ENCODE measurements around the gene TASOR. TPM values are rescaled to one million over a fixed set of nuclear protein-coding genes. Genes with fewer than 3 reads are reported as not detected.

TASOR gene
- total RNA-seq, 1 donor from 2014 or later = 58.4 TPM

- peak; percentile 55 for DNase-seq (ENCODE audit: low spot score)
Observed at GRCh38 chr3:56682462-56683121, 473 bp downstream of the TASOR start.

- DNase-seq (ENCODE audit: low spot score) = no peak
Observed at GRCh38 chr3:56681984-56682461, 1.0 kb downstream of the TASOR start.

- no peak for DNase-seq (ENCODE audit: low spot score)
Observed at GRCh38 chr3:56680054-56680580, 2.9 kb downstream of the TASOR start.

- DNase-seq (ENCODE audit: low spot score) = no peak
Observed at GRCh38 chr3:56677286-56677685, 5.8 kb downstream of the TASOR start.

- no peak for DNase-seq (ENCODE audit: low spot score)
Observed at GRCh38 chr3:56673781-56674457, 9.1 kb downstream of the TASOR start.

- no peak for DNase-seq (ENCODE audit: low spot score)
Observed at GRCh38 chr3:56667973-56668579, 15.0 kb downstream of the TASOR start.

GRCh38 chr3:56664823-56665222 lies 18.2 kb downstream of the TASOR start:
- DNase-seq (ENCODE audit: low spot score) = no peak

- no peak for DNase-seq (ENCODE audit: low spot score)
Observed at GRCh38 chr3:56655709-56656108, 27.4 kb downstream of the TASOR start.

- DNase-seq (ENCODE audit: low spot score) = no peak
Observed at GRCh38 chr3:56654460-56654859, 28.6 kb downstream of the TASOR start.

- DNase-seq (ENCODE audit: low spot score) = no peak
Observed at GRCh38 chr3:56645407-56645806, 37.7 kb downstream of the TASOR start.

GRCh38 chr3:56633602-56634535 lies 49.2 kb downstream of the TASOR start:
- no peak for DNase-seq (ENCODE audit: low spot score)

Other genes starting within 250 kb of the TASOR start
- gene ERC2, start 214.8 kb downstream of the TASOR start, total RNA-seq = 4.2 TPM
- gene CCDC66, start 126.1 kb downstream of the TASOR start, total RNA-seq = 20.6 TPM
- 44.5 TPM for gene ARHGEF3, start 118.7 kb upstream of the TASOR start, total RNA-seq

All from mucosa of gallbladder (tissue), 1 donor.